NOMO-1 treated with dmso at 0.1 percent for 144 hours (cell line): ENCODE measurements around the gene BMP2K.
"Not testable (repeated sequence)": the region's sequence is repeated elsewhere in the genome, so short reads cannot be mapped to it uniquely, and the experiment has no call there.

ENCODE experiments used
- DNase-seq: peaks from one replicate; lab custom pipeline; 2025; ENCODE audit not compliant: unreplicated experiment; lab: John Stamatoyannopoulos, UW

Gene BMP2K

GRCh38 chr4:78846258-78846657, 70.1 kb downstream of the BMP2K start:
- no peak for DNase-seq

- DNase-seq: no peak
Observed at GRCh38 chr4:78862314-78862737, 86.2 kb downstream of the BMP2K start.

GRCh38 chr4:78863254-78863869, 87.2 kb downstream of the BMP2K start:
- DNase-seq: no peak

GRCh38 chr4:78863991-78864390, 87.8 kb downstream of the BMP2K start:
- no peak for DNase-seq

GRCh38 chr4:78864405-78865024, 88.4 kb downstream of the BMP2K start:
- DNase-seq: peak; percentile 30

- no peak for DNase-seq
Observed at GRCh38 chr4:78865451-78865850, 89.3 kb downstream of the BMP2K start.

- not testable (repeated sequence) for DNase-seq
Observed at GRCh38 chr4:78868712-78869111, 92.6 kb downstream of the BMP2K start.

GRCh38 chr4:78870056-78870455, 93.9 kb downstream of the BMP2K start:
- no peak for DNase-seq

GRCh38 chr4:78876568-78877320, 100.6 kb downstream of the BMP2K start:
- no peak for DNase-seq

GRCh38 chr4:78878031-78878430, 101.9 kb downstream of the BMP2K start:
- no peak for DNase-seq

GRCh38 chr4:78880874-78881492, 104.8 kb downstream of the BMP2K start:
- DNase-seq: peak; percentile 8

- DNase-seq: no peak
Observed at GRCh38 chr4:78885598-78885997, 109.4 kb downstream of the BMP2K start.

- no peak for DNase-seq
Observed at GRCh38 chr4:78889955-78890354, 113.8 kb downstream of the BMP2K start.

- no peak for DNase-seq
Observed at GRCh38 chr4:78899302-78899701, 123.2 kb downstream of the BMP2K start.

GRCh38 chr4:78901882-78902281, 125.7 kb downstream of the BMP2K start:
- no peak for DNase-seq

GRCh38 chr4:78902298-78902697, 126.1 kb downstream of the BMP2K start:
- no peak for DNase-seq

GRCh38 chr4:78904143-78904542, 128.0 kb downstream of the BMP2K start:
- no peak for DNase-seq

GRCh38 chr4:78907638-78908037, 131.5 kb downstream of the BMP2K start:
- DNase-seq: no peak

- not testable (repeated sequence) for DNase-seq
Observed at GRCh38 chr4:78908974-78909373, 132.8 kb downstream of the BMP2K start.

- DNase-seq: no peak
Observed at GRCh38 chr4:78910612-78911011, 134.5 kb downstream of the BMP2K start.

- DNase-seq: no peak
Observed at GRCh38 chr4:78922207-78922606, 146.1 kb downstream of the BMP2K start.
